ENCODE data around the gene CCDC175.

The CCDC175 gene

DNA sequence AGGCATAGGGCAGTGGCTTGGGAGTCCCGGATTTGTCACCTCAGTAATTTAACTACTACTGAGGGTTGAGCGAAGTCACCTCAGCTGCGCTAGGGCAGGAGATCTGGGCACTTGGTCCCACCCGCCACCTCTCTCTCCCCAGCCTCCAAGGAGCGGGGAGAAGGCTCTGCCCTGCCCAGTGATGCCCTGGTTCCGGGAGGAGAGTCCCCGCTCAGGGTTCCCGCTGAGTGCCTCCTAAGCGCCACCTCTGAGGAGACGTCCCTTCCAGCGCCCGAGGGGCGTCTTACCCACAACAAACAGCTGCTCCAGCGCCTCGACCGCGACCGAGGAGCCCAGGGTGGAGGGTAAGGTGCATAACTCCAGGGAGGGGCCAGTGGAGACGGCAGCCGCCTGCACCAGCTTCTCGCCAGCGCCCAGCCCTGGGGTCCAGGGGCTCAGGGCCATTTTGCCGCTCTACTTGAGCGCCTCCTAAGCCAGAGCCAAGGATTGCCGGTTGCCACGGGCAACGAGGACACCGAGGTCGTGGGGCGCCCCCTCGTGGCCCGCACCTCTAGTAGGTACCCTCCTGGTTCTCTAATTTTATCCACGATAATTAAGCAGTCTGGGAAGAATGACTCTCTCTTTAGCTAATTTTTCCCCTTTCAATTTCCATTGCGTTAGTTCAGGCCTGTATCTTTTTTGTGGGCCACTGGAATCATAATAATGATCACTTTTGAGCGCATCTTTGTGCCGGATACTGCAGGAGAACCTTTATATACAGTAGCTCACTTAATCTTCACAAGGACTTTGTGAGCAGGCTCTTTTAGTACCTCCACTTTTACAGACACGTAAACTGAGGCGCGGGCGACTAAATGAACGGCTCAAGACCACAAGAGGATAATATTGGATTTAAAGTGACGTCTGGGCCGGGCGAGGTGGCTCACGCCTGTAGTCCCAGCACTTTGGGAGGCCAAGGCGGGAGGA is at the start of gene CCDC175:
CCDC175 (minus strand) TSS at position 481 of the 963 bp plus-strand sequence; CDS start at position 444, 37 bp downstream.
- H3K4me3 ChIP-seq (replicated peaks in 1 of 2; ENCODE audit: low read depth in 2 of 2, low read length in 2 of 2) = peak within 1 kb of the TSS; percentile 49
- TF ChIP-seq, protein P1, sequence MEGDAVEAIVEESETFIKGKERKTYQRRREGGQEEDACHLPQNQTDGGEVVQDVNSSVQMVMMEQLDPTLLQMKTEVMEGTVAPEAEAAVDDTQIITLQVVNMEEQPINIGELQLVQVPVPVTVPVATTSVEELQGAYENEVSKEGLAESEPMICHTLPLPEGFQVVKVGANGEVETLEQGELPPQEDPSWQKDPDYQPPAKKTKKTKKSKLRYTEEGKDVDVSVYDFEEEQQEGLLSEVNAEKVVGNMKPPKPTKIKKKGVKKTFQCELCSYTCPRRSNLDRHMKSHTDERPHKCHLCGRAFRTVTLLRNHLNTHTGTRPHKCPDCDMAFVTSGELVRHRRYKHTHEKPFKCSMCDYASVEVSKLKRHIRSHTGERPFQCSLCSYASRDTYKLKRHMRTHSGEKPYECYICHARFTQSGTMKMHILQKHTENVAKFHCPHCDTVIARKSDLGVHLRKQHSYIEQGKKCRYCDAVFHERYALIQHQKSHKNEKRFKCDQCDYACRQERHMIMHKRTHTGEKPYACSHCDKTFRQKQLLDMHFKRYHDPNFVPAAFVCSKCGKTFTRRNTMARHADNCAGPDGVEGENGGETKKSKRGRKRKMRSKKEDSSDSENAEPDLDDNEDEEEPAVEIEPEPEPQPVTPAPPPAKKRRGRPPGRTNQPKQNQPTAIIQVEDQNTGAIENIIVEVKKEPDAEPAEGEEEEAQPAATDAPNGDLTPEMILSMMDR (IDR thresholded peaks at IDR 0.05; ENCODE audit: low read depth, low read length) = peak; percentile 76

DNA sequence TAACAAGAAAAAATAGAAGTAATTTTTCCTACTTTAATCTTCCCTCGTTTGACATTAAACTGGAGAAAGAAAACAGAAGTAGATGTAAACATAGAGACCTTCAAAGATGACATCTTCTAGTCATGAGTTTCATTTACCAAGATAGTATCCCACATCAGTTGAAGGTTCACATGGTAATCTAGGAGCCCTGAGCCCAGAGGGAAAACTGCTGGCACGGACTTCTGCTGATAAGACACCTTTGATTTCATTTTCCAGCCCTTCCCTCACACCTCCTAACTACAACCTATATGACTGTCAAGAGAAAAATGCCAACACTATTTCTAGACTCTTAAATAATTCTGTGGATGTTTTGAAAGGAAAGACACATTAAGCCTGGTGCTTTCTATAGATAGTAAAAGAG is 46.0 kb upstream of the CCDC175 start:
- no peak overlapping the region for H3K4me3 ChIP-seq (replicated peaks in 1 of 2; ENCODE audit: low read depth in 2 of 2, low read length in 2 of 2)
- no peak for DNase-seq (ENCODE audit: low read depth in 2 of 2)
- TF ChIP-seq, protein P1 (IDR thresholded peaks at IDR 0.05; ENCODE audit: low read depth, low read length) = no peak

More for the DNA sequence above, at the start of gene CCDC175:
- peak; percentile 74 to 82 for DNase-seq (ENCODE audit: low read depth in 2 of 2)

DNA sequence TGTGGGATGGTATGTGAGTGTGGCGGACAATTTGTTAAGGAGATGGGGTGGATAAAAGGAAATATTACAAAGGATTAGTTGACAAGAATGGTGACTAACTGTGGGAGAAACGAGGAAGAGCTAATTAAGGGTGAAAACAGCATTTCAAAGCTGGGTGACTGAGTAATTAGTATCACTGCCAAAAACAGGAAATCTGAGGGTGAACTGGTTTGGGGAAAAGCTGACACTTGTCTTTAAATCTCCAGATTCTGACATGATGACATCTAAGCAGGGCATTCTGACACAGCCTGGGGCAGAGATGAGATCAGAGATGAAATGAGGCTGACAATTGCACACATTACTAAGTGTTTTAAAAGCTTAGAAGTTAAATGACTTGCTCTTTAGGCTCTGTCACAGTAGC is 42.4 kb upstream of the CCDC175 start:
- no peak overlapping the region for H3K4me3 ChIP-seq (replicated peaks in 1 of 2; ENCODE audit: low read depth in 2 of 2, low read length in 2 of 2)
- no peak for DNase-seq (ENCODE audit: low read depth in 2 of 2)
- TF ChIP-seq, protein P1 (IDR thresholded peaks at IDR 0.05; ENCODE audit: low read depth, low read length) = no peak

DNA sequence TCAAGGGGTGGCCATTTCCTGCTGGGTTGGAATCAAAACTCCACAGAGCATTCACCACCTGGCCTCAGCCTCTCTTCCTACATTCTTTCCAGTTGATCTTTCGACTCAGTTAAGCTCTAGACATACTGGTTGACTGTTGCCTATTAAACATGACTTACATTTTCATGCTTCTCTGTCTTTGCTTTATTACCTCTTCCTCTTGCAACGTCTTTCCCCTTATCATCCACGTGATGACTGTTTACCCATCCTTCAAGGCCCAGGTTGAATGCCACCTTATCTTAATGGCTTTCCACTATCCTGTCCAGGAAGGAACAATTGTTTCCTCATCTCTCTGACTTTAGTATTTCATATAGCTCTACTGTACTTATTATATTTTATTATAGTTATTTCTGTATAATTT is 24.4 kb upstream of the CCDC175 start:
- H3K4me3 ChIP-seq (replicated peaks in 1 of 2; ENCODE audit: low read depth in 2 of 2, low read length in 2 of 2) = no peak overlapping the region
- DNase-seq (ENCODE audit: low read depth in 2 of 2) = no peak
- TF ChIP-seq, protein P1 (IDR thresholded peaks at IDR 0.05; ENCODE audit: low read depth, low read length) = no peak

DNA sequence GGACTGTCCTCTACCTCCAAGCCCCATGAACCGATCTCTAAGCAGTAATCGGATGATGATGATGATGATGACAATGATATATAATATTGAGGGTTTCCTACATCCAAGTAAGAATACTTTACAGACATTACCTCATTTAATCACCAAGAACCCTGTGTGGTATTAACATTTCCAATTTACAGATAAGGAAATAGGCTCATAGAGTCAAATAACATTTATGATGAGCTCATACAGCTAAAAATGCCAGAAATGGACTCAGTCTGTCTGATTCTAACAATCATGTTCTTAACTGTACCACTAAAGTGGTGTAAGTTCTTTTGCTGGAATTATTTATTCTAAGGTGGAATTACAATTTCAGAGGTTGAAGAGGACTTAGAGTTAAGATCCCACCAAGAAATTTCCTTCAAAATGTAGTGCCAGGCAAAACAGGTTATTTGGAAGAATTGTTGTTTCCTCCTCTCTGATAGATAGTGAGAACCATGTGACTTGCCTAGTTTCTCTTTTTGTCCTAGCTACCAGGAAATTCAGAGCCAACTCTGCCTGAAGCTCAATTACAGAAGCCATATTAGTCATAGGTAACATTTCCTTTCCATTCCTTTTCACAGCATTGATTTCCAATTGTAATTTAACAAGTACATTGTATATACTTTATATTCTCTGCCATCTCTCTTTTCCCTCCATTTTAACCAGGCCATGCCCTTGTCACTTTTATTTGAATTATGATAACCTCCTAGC is 23.8 kb upstream of the CCDC175 start:
- no peak for DNase-seq (ENCODE audit: low read depth in 2 of 2)
- TF ChIP-seq, protein P1 (IDR thresholded peaks at IDR 0.05; ENCODE audit: low read depth, low read length) = no peak
- H3K4me3 ChIP-seq (replicated peaks in 1 of 2; ENCODE audit: low read depth in 2 of 2, low read length in 2 of 2) = no peak overlapping the region

DNA sequence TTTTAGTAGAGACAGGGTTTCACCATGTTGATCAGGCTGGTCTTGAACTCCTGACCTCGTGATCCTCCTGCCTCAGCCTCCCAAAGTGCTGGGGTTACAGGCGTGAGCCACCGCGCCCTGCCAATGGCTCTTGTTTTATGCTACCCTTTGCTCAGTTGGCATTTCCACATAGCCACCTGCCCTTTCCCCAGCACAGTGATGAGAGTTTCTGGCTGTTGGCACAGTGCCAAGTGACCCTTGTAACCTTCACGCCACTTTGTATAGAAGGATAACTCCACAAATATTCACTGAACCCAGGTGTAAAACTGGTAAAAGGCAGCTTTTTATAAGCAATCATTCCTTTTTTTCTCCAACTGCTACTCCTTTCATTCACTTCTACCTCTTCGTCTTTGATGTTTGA is 18.5 kb upstream of the CCDC175 start:
- H3K4me3 ChIP-seq (replicated peaks in 1 of 2; ENCODE audit: low read depth in 2 of 2, low read length in 2 of 2) = no peak overlapping the region
- TF ChIP-seq, protein P1 (IDR thresholded peaks at IDR 0.05; ENCODE audit: low read depth, low read length) = no peak

More for the DNA sequence above, 18.5 kb upstream of the CCDC175 start:
- DNase-seq (ENCODE audit: low read depth in 2 of 2) = no peak

All from cardiac fibroblast (primary cell).